Memory B cell (primary cell): Measurements from ENCODE around the gene UBR3.

ENCODE experiments used
- ATAC-seq: fragments of 150-1000 bp; cut with Tn5 transposase; 2 replicates; pipeline ENCODE4 v1.10.0; 2021; ENCODE audit warnings: low read depth, mild to moderate bottlenecking, moderate library complexity
- DNase-seq, 2 donors: peaks; one replicate each; pipeline ENCODE4 v3.0.0; 2022; ENCODE audit warnings: low spot score in 2 of 2
- H3K27ac Mint-ChIP-seq: one replicate; pipeline ENCODE4 v1.8.0; 2022; ENCODE audit warnings: mild to moderate bottlenecking, moderate library complexity, mixed read lengths
- H3K27me3 Mint-ChIP-seq: one replicate; pipeline ENCODE4 v1.8.0; 2022; ENCODE audit warnings: mixed read lengths
- H3K36me3 Mint-ChIP-seq: one replicate; pipeline ENCODE4 v1.8.0; 2022; ENCODE audit warnings: mild to moderate bottlenecking, mixed read lengths
- H3K4me1 Mint-ChIP-seq: one replicate; pipeline ENCODE4 v1.8.0; 2022; ENCODE audit warnings: mixed read lengths
- H3K4me3 Mint-ChIP-seq: one replicate; pipeline ENCODE4 v1.8.0; 2022; ENCODE audit warnings: mild to moderate bottlenecking, moderate library complexity, mixed read lengths
- H3K9me3 Mint-ChIP-seq: one replicate; pipeline ENCODE4 v1.8.0; 2022; ENCODE audit warnings: mixed read lengths

Gene UBR3

DNA sequence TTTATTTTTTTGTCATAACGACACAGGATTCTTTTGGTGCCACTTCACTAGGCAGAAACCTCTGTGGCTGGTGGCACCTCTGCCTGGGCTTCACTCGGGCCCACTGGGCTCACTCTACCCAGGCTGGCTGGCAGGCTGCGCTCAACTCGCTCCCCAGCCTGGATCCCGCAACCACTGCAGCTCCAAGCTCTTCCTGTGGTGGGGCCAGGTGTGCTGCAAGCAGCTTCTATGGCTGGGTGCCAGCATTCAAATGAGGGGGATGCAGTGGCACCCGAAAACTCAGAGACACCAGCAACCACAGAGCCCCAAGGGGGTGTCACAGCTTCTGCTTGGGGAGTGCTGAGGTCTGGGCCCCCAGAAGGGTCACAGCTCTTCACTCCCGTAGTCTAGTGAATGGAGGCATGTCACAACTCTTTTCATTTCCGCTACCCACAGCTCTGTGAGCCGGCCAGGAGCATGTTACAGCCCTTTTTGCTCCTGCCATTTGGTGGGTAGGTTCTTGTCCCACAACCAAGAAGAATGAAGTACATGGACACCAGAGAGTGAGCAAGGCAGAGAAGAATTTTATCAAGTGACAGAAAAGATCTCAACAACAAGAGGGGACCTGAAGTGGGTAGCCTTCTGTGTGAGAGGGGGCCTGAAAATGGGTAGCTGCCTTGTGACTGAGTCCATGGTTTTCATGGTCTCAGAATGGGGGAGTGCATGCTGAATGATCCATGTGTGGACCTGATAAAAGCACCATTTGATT, 170.1 kb downstream of the UBR3 start:
- Mint-ChIP-seq H3K4me3 (no peak overlapping the region), H3K9me3 (no peaks in the 10 kb centered on the region), H3K4me1 (no peaks in the 10 kb centered on the region), H3K36me3 (peaks cover 44% of the 10 kb centered on the region), H3K27ac (no peak overlapping the region), H3K27me3 (no peaks in the 10 kb centered on the region)
- ATAC-seq (no peak), DNase-seq (no peak)

GRCh38 chr2:169999054-169999453, 171.8 kb downstream of the UBR3 start:
- no peaks in the 10 kb centered on the region for H3K27me3 Mint-ChIP-seq
- H3K27ac Mint-ChIP-seq = no peak overlapping the region
- no peak overlapping the region for H3K4me3 Mint-ChIP-seq
- ATAC-seq (no peak), DNase-seq (no peak)
- no peaks in the 10 kb centered on the region for H3K9me3 Mint-ChIP-seq
- peaks cover 50% of the 10 kb centered on the region for H3K36me3 Mint-ChIP-seq
- no peaks in the 10 kb centered on the region for H3K4me1 Mint-ChIP-seq

DNA sequence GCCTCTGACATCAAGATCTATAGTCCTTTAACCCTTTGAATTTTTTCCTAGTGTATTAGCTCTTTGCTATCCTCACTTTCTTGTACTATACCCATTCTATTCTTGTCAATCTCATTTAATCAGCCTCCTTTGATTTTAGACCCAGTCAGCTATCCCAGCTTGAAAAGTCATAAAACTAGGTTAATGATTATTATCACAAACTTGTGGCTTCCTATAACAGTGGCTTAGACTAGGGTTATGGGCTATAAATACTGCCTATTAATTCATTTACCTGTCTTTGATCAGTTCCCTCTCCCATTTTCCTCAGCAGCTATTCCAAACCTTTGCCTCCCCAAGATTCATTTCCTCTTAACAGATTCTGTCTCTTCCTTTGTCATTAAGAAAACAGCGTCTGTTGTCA, 174.8 kb downstream of the UBR3 start:
- peaks cover 60% of the 10 kb centered on the region for H3K36me3 Mint-ChIP-seq
- H3K4me1 Mint-ChIP-seq = no peaks in the 10 kb centered on the region
- H3K9me3 Mint-ChIP-seq = no peaks in the 10 kb centered on the region
- no peaks in the 10 kb centered on the region for H3K27me3 Mint-ChIP-seq
- H3K4me3 Mint-ChIP-seq = no peak overlapping the region
- no peak overlapping the region for H3K27ac Mint-ChIP-seq
- ATAC-seq = no peak
- DNase-seq = no peak

GRCh38 chr2:170005702-170006101, 178.4 kb downstream of the UBR3 start:
- H3K4me3 Mint-ChIP-seq = no peak overlapping the region
- H3K9me3 Mint-ChIP-seq = no peaks in the 10 kb centered on the region
- no peaks in the 10 kb centered on the region for H3K4me1 Mint-ChIP-seq
- DNase-seq (no peak), ATAC-seq (no peak)
- H3K27me3 Mint-ChIP-seq = no peaks in the 10 kb centered on the region
- peaks cover 50% of the 10 kb centered on the region for H3K36me3 Mint-ChIP-seq
- no peak overlapping the region for H3K27ac Mint-ChIP-seq

- Mint-ChIP-seq H3K9me3 (no peaks in the 10 kb centered on the region), H3K27ac (no peak overlapping the region), H3K4me3 (no peak overlapping the region), H3K36me3 (peaks cover 51% of the 10 kb centered on the region), H3K4me1 (no peaks in the 10 kb centered on the region), H3K27me3 (no peaks in the 10 kb centered on the region)
- ATAC-seq = no peak
- DNase-seq = no peak
Observed at GRCh38 chr2:170006587-170007325, 179.5 kb downstream of the UBR3 start.

DNA sequence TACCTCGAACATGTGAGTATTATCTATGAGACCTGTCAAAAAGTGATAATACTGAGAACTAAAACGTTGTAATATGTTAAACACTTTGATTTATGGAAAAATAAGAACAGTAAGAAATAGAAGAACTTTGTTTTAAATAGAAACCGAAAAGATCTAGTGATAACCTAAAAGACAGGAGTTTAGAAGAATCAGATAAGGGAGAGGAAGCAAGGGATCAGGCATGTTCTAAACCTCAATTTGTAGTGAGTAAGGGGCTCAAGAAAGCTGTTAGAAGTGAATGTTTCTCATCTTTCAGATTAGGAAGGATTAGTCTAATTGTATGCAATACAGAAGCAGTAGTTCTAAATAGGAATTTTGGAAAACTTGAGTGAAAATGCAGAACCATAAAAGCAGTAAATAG, 182.0 kb downstream of the UBR3 start:
- no peaks in the 10 kb centered on the region for H3K4me1 Mint-ChIP-seq
- ATAC-seq (no peak), DNase-seq (no peak)
- H3K27ac Mint-ChIP-seq = peak overlapping the region; percentile 5
- peaks cover 36% of the 10 kb centered on the region for H3K36me3 Mint-ChIP-seq
- no peak overlapping the region for H3K4me3 Mint-ChIP-seq
- no peaks in the 10 kb centered on the region for H3K9me3 Mint-ChIP-seq
- H3K27me3 Mint-ChIP-seq = no peaks in the 10 kb centered on the region

DNA sequence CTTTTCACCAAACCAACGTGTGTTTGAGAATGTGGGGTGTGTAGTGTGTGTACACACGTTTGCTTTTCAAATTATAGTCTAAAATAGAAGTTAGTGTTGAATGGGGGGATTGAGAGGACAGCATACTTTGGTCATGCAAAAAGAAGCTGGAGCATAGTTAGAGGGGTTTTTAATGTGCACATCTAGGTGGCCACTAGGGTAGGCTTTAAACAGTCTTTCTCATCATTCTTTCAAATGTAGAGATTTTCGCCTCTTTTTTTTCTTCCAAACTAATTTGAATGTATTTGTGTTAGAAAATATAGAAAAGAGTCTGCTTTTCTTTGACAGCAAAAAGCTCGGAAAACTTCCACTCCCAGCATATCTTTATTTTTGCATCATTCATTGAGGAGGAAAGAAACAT, 185.5 kb downstream of the UBR3 start:
- Mint-ChIP-seq H3K4me3 (no peak overlapping the region), H3K4me1 (no peaks in the 10 kb centered on the region), H3K36me3 (peaks cover 12% of the 10 kb centered on the region), H3K27me3 (no peaks in the 10 kb centered on the region), H3K27ac (no peak overlapping the region), H3K9me3 (no peaks in the 10 kb centered on the region)
- ATAC-seq (no peak), DNase-seq (no peak)

GRCh38 chr2:170013802-170014551, 186.7 kb downstream of the UBR3 start:
- ATAC-seq = no peak
- Mint-ChIP-seq H3K4me3 (no peak overlapping the region), H3K27ac (no peak overlapping the region), H3K9me3 (no peaks in the 10 kb centered on the region), H3K4me1 (no peaks in the 10 kb centered on the region), H3K27me3 (no peaks in the 10 kb centered on the region), H3K36me3 (peaks cover 16% of the 10 kb centered on the region)
- DNase-seq = no peak

- Mint-ChIP-seq H3K9me3 (no peaks in the 10 kb centered on the region), H3K4me3 (no peak overlapping the region), H3K27me3 (no peaks in the 10 kb centered on the region), H3K4me1 (no peaks in the 10 kb centered on the region), H3K27ac (no peak overlapping the region), H3K36me3 (peaks cover 14% of the 10 kb centered on the region)
- DNase-seq = no peak
- ATAC-seq = no peak
Observed at GRCh38 chr2:170014769-170015168, 187.5 kb downstream of the UBR3 start.

DNA sequence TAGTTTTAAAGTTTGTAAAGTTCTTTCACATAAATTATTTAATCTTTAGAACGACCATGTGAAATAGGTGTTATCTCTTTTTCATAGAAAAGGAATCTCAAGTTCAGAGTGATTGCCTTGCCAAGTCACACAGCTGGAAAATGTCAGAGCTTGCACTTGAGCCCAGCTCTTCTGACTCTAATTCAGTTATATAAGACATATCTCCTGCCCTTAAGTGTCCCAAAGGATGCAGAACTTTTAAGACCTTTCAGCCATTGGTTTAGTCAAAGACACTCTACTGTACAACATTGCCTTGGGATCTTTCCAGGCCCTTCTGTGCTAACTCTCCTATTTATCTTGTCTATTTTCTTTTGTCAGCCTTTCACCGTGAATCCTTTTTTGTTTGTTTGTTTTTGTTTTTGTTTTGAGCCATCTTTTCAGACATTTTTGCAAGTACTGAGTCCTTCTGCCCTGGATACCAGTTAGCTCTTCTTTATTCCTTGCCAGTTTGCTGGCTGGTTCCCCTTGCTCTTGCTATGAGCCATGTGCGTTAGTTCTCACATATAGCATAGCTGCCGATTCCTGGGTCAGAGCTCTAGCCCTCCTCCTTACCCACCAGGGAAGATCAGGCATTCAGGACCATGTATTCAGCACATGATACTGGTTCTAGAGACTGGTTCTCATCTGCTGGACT, 190.7 kb downstream of the UBR3 start:
- Mint-ChIP-seq H3K36me3 (peaks cover 18% of the 10 kb centered on the region), H3K27ac (peak overlapping the region; percentile 5), H3K9me3 (no peaks in the 10 kb centered on the region), H3K4me3 (no peak overlapping the region), H3K4me1 (no peaks in the 10 kb centered on the region), H3K27me3 (no peaks in the 10 kb centered on the region)
- no peak for DNase-seq
- ATAC-seq = no peak

DNA sequence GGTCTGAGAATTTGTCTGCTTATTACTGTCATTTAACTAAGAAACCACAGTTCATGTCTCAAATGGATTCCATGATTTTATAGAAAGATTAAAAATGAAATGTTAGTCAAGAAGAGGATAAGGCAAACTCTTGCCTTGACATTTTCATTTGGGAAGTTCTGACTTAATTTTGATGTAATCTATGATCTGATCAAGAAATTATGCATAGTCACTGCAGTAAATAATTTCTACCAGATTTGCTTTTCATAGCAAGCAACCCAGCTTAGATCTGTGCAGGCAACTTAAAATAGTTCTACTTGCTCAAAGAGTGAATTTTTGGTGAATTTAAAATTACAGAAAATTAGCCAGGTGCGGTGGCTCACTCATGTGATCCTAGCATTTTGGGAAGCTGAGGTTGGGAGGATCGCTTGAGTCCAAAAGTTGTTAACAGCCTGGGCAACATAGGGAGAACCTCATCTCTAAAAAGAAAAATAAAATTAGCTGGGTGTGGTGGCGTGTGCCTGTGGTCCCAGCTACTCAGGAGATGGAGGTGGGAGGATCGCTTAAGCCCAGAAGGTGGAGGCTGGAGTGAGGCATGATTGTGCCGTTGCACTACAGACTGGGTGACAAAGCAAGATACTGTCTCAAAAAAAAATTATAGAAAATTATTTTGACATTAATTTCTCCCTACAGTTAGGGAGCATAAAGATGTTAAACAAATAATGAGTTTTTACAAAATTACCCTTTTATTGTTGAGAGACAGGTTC, 192.0 kb downstream of the UBR3 start:
- Mint-ChIP-seq H3K9me3 (no peaks in the 10 kb centered on the region), H3K27ac (no peak overlapping the region), H3K36me3 (peaks cover 18% of the 10 kb centered on the region), H3K4me1 (no peaks in the 10 kb centered on the region), H3K4me3 (no peak overlapping the region), H3K27me3 (no peaks in the 10 kb centered on the region)
- DNase-seq (no peak), ATAC-seq (no peak)

GRCh38 chr2:170020777-170021176, 193.5 kb downstream of the UBR3 start:
- Mint-ChIP-seq H3K4me3 (no peak overlapping the region), H3K9me3 (no peaks in the 10 kb centered on the region), H3K27ac (no peak overlapping the region), H3K36me3 (peaks cover 18% of the 10 kb centered on the region), H3K4me1 (no peaks in the 10 kb centered on the region), H3K27me3 (no peaks in the 10 kb centered on the region)
- DNase-seq (no peak), ATAC-seq (no peak)

DNA sequence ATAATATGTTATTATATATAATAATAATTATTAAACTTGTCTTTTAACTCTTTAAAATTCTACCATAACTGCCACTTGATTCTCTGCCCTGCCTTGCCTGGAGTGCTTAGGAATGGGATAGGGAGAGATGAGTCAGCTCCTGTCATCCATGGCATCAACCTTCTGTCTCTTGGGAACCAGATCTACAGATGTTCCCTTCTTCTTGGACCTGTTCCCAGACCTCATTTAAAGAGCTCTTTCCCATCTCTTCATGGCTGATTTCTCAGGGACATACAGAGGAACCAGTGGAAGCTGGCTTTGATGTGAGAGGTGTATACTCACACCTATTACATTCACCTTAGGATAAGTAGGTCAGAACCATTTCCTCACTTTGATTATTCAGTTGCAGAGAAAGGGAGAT, 195.4 kb downstream of the UBR3 start:
- Mint-ChIP-seq H3K36me3 (peaks cover 16% of the 10 kb centered on the region), H3K9me3 (no peaks in the 10 kb centered on the region), H3K4me1 (no peaks in the 10 kb centered on the region), H3K4me3 (no peak overlapping the region), H3K27ac (no peak overlapping the region), H3K27me3 (no peaks in the 10 kb centered on the region)
- no peak for ATAC-seq
- DNase-seq = no peak
